Measurements from ENCODE around the gene FBXL22.

- TF ChIP-seq CTCF (IDR thresholded peaks at IDR 0.05): no peak
- no peak for TF ChIP-seq EZH2 (IDR thresholded peaks at IDR 0.05; ENCODE audit: borderline replicate concordance, insufficient read depth, low read depth, low read length, poor library complexity, severe bottlenecking)
Observed at GRCh38 chr15:63612300-63612699, 15.1 kb downstream of the FBXL22 start.
